H1 (cell line): ENCODE measurements around the gene GPR65. TPM values are rescaled to one million over a fixed set of nuclear protein-coding genes. Genes with fewer than 3 reads are reported as not detected.

ENCODE experiments used
- KDM1A ChIP-seq: fragments of 200-600, 300-600 bp; sonication (generic); IDR thresholded peaks from 2 replicates; pipeline ENCODE4 v1.7.1; 2016; ENCODE audit warnings: mild to moderate bottlenecking, low read length, borderline replicate concordance
- polyA plus RNA-seq, 7 experiments: library from polyadenylated mRNA; depleted of rRNA in 3 of 7; stranded (reverse) in 5 of 7; unstranded in 2 of 7; fragments of >200 nt in 5 of 7; fragments of 200-250 nt in 2 of 7; gene quantifications; 1 replicate in 5 of 7; 2 replicates in 1 of 7; 4 replicates in 1 of 7; pipeline versions ENCODE4 v1.2.1 to v1.2.3, GENCODE V29; 2011 to 2013; ENCODE audit warnings: missing spikeins in 2 of 7, mixed read lengths in 2 of 7
- total RNA-seq: library from RNA; stranded (reverse); fragmentation: NEBNext Ultra II Directional; extraction: Animal tissue kit (Norgen Biotek cat#: 25700); gene quantifications from 2 replicates; pipeline ENCODE4 v1.2.1, GENCODE V29; 2021

GPR65 gene
- total and polyA plus RNA-seq, 2 of the 8 experiments (the other 6 are each of a cell fraction or from before 2014, with no cell fraction given), result not detected

DNA sequence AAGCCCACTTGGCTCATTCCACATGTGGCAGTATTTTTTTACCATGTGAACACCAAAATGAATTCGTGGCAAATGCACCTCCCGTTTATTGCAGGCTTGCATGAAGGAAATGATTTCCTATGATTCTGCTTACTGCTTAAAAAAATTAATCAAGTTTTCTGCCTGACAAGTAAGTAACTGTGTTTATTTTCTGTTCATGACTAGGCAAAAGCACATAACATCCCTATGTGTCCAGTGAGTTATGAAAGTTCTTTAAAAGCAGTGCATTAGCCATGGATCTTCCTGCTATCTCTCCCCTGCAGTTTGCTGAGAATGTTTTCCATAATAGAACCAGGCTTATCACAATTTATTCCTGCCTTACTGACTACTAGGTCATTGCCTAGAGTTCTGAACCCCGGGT is 20.4 kb downstream of the GPR65 start (continued):
- no peak for TF ChIP-seq KDM1A
- TF ChIP-seq, all 59 proteins: peak for 0
